Measurements from ENCODE around the gene SLC66A2.

SLC66A2 gene

GRCh38 chr18:79971211-79971952 lies 19.9 kb upstream of the SLC66A2 start:
- DNase-seq (ENCODE audit: low read depth), result no peak
- H3K4me3 ChIP-seq (ENCODE audit: low read length), result no peak overlapping the region
- no peak for TF ChIP-seq CTCF (conservative IDR thresholded peaks at IDR 0.05; ENCODE audit: low read length)

- no peak overlapping the region for H3K4me3 ChIP-seq (ENCODE audit: low read length)
- DNase-seq (ENCODE audit: low read depth), result no peak
- TF ChIP-seq CTCF (conservative IDR thresholded peaks at IDR 0.05; ENCODE audit: low read length), result no peak
Observed at GRCh38 chr18:79970419-79971133, 19.1 kb upstream of the SLC66A2 start.

GRCh38 chr18:79965119-79965902 lies 13.9 kb upstream of the SLC66A2 start:
- TF ChIP-seq CTCF (conservative IDR thresholded peaks at IDR 0.05; ENCODE audit: low read length), result no peak
- peak; percentile 74 for DNase-seq (ENCODE audit: low read depth)
- peak overlapping the region; percentile 74 for H3K4me3 ChIP-seq (ENCODE audit: low read length)

- peak within 1 kb of the TSS; percentile 74 for H3K4me3 ChIP-seq (ENCODE audit: low read length)
- peak; percentile 42 for DNase-seq (ENCODE audit: low read depth)
- TF ChIP-seq CTCF (conservative IDR thresholded peaks at IDR 0.05; ENCODE audit: low read length), result peak; percentile 29; the same call in 1 of the 2 replicates
Observed at GRCh38 chr18:79964330-79965118, 13.1 kb upstream of the SLC66A2 start, which contains the start of gene HSBP1L1. TSS of gene HSBP1L1 (plus strand) at chr18:79964643. CDS start at chr18:79964736, 93 bp downstream.

GRCh38 chr18:79963658-79964329 lies 12.3 kb upstream of the SLC66A2 start:
- no peak for DNase-seq (ENCODE audit: low read depth)
- TF ChIP-seq CTCF (conservative IDR thresholded peaks at IDR 0.05; ENCODE audit: low read length), result no peak
- H3K4me3 ChIP-seq (ENCODE audit: low read length), result peak overlapping the region; percentile 74

Data from AG10803 (cell line).